Neural crest cell (in vitro differentiated cells): ENCODE measurements around the gene CANT1. TPM values are rescaled to one million over a fixed set of nuclear protein-coding genes. Genes with fewer than 3 reads are reported as not detected.
A peak's percentile ranks its signal among the peaks of the same experiment; 100 is the strongest.

Experiments
- DNase-seq: peaks from one replicate; pipeline ENCODE4 v3.0.0; 2021; ENCODE audit warnings: low read depth, mixed read lengths, low spot score
- H3K27ac Mint-ChIP-seq: one replicate; pipeline ENCODE4 v1.8.0; 2021; ENCODE audit warnings: mild to moderate bottlenecking, mixed read lengths; ENCODE audit not compliant: unreplicated experiment
- H3K27me3 Mint-ChIP-seq: 2 replicates; pipeline ENCODE4 v1.8.0; 2021; ENCODE audit warnings: low read depth, mild to moderate bottlenecking, mixed read lengths
- H3K36me3 Mint-ChIP-seq: 2 replicates; pipeline ENCODE4 v1.8.0; 2021; ENCODE audit warnings: low read depth, mild to moderate bottlenecking, mixed read lengths
- H3K4me1 Mint-ChIP-seq: 2 replicates; pipeline ENCODE4 v1.8.0; 2021; ENCODE audit warnings: mixed read lengths
- H3K4me3 Mint-ChIP-seq: one replicate; pipeline ENCODE4 v1.8.0; 2021; ENCODE audit warnings: mild to moderate bottlenecking, mixed read lengths
- H3K9me3 Mint-ChIP-seq: 2 replicates; pipeline ENCODE4 v1.8.0; 2021; ENCODE audit warnings: mixed read lengths
- total RNA-seq: library from RNA; stranded (reverse); gene quantifications from 2 replicates; pipeline ENCODE4 v1.2.1, GENCODE V29; 2021
- TF ChIP-seq, protein P1 (sequence below): fragments of 200-600 bp; sonication (generic); conservative IDR thresholded peaks from 2 replicates; pipeline ENCODE4 v1.5.0; 2021; ENCODE audit warnings: antibody characterized with exemption, mild to moderate bottlenecking

CANT1 gene
- total RNA-seq, 1 donor from 2014 or later: 63.8 TPM

DNA sequence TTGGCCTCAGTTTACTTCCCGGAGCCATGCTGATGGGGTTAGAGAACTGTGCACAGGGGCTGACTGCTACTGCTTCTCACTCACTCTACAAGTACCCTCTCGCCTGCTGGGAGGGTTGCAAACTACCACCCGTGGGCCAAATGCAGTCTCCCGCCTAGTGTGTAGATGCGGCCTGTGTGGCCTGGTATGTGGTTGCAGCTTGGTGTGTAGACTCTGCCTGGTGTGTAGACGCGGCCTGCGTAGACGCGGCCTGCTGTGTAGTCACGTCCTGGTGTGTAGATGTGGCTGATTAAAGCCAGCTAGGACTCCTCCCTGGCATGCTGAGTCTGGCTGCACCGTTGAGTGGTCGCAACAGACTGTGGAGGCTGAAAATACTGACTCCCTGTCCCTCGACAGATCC is 7.3 kb downstream of the CANT1 start:
- no peak for DNase-seq
- TF ChIP-seq, protein P1, sequence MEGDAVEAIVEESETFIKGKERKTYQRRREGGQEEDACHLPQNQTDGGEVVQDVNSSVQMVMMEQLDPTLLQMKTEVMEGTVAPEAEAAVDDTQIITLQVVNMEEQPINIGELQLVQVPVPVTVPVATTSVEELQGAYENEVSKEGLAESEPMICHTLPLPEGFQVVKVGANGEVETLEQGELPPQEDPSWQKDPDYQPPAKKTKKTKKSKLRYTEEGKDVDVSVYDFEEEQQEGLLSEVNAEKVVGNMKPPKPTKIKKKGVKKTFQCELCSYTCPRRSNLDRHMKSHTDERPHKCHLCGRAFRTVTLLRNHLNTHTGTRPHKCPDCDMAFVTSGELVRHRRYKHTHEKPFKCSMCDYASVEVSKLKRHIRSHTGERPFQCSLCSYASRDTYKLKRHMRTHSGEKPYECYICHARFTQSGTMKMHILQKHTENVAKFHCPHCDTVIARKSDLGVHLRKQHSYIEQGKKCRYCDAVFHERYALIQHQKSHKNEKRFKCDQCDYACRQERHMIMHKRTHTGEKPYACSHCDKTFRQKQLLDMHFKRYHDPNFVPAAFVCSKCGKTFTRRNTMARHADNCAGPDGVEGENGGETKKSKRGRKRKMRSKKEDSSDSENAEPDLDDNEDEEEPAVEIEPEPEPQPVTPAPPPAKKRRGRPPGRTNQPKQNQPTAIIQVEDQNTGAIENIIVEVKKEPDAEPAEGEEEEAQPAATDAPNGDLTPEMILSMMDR: no peak
- no peak overlapping the region for H3K27ac Mint-ChIP-seq
- H3K27me3 Mint-ChIP-seq: no peaks in the 10 kb centered on the region
- no peaks in the 10 kb centered on the region for H3K9me3 Mint-ChIP-seq
- no peaks in the 10 kb centered on the region for H3K36me3 Mint-ChIP-seq
- no peak overlapping the region for H3K4me3 Mint-ChIP-seq
- H3K4me1 Mint-ChIP-seq: peaks cover 5% of the 10 kb centered on the region

DNA sequence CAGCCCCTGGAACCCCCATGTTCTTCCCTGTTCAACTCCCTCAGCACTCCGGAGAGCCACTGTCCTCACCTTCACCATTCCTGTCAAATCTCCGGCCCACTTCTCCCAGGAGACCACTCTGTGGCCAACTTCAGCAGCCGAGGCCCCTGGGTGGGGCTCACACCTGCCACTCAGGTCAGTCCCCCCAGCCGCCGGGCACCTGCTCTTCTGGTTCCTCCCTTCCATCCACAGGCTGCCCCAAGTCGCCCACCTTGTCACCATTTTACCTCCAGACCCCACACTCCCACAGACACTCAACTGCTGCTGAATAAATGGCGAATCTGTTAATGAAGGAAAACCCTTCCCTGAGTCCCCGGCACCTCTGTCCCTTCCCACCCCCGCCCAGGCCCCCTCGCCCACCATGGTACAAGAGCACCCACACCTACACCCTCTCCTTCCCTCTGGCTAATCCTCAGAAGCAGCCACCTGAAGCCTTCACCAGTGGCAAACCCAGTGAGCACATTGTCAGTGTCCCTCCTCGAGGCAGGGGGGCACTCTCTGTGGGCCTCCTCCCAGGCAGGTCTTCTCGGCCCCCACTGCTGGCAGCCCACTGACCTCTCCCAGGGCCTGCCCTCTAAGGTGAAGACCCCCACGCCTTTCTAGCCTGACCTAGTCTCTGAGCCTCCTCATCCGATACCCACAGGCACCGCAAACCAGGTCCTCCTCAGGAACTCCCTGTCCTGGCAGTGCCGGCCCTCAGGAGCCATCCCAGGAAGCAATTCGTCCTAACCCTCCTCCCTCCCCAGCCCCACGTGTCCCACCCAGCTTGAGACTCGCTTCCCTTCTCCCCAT is 8.2 kb downstream of the CANT1 start:
- no peaks in the 10 kb centered on the region for H3K36me3 Mint-ChIP-seq
- H3K27ac Mint-ChIP-seq: no peak overlapping the region
- TF ChIP-seq, protein P1: no peak
- H3K27me3 Mint-ChIP-seq: no peaks in the 10 kb centered on the region
- H3K4me1 Mint-ChIP-seq: no peaks in the 10 kb centered on the region
- H3K9me3 Mint-ChIP-seq: no peaks in the 10 kb centered on the region
- H3K4me3 Mint-ChIP-seq: no peak overlapping the region
- no peak for DNase-seq

DNA sequence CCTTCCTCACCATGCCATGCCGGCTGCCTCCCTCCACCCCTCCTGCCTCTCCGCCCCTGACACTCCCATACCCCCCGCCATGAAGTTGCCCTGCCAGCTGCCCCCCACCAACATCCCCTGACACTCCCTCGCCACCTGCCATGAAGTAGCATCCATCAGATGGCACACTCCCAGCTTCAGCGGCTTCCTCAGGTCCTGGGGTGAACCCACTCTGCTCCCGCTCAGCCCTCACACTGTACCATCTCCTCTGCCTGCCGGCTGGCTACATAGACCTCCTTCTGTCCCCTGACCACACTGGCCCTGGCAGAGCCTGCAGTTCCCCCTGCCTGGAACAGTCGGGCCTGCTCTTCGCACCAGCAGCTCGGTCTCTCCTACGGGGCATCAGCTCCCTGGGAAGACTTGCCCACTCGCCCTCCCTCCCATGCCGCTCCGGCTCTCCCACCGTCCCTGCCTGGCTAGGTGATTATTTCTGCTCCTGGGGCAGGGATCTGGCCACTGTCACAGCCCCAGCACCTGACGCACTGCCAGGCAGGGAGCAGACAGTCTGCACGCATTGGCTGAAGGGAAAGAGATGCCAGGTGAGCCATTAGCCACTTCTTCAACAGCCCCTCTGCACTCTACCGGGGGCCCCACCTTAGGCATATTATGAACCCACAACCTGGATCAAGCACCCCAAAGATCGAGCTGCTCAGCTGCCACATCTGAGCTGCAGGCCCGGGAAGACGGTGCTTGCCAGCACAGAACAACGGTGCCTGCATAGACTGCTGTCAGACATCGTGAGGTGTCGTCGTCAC is 9.0 kb downstream of the CANT1 start:
- H3K9me3 Mint-ChIP-seq: no peaks in the 10 kb centered on the region
- H3K4me3 Mint-ChIP-seq: no peak overlapping the region
- DNase-seq: no peak
- H3K36me3 Mint-ChIP-seq: no peaks in the 10 kb centered on the region
- no peaks in the 10 kb centered on the region for H3K27me3 Mint-ChIP-seq
- TF ChIP-seq, protein P1: no peak
- H3K27ac Mint-ChIP-seq: peak overlapping the region; percentile 71
- no peaks in the 10 kb centered on the region for H3K4me1 Mint-ChIP-seq

DNA sequence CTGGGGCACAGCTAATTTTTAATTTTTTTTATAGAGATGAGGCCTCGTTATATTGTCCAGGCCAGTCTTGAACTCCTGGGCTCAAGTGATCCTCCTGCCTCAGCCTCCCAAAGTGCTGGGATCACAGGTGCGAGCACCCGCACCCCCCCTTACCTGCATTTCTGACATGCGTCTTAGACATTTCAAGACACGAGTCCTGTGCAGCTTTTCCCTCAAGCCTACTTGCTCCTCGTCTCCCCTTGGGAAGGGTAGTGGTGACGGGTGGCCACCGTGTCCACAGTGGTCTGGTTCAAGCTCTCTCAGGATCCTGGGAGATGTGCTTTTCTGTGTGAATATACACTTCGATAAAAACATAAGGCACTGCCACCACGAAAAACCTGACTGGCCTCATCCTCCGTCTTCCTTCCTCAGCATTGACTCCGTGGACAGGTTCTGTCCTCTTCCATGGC is 9.6 kb downstream of the CANT1 start:
- TF ChIP-seq, protein P1: no peak
- Mint-ChIP-seq H3K27me3 (no peaks in the 10 kb centered on the region), H3K4me1 (no peaks in the 10 kb centered on the region), H3K9me3 (no peaks in the 10 kb centered on the region), H3K27ac (no peak overlapping the region), H3K36me3 (no peaks in the 10 kb centered on the region), H3K4me3 (no peak overlapping the region)
- no peak for DNase-seq

DNA sequence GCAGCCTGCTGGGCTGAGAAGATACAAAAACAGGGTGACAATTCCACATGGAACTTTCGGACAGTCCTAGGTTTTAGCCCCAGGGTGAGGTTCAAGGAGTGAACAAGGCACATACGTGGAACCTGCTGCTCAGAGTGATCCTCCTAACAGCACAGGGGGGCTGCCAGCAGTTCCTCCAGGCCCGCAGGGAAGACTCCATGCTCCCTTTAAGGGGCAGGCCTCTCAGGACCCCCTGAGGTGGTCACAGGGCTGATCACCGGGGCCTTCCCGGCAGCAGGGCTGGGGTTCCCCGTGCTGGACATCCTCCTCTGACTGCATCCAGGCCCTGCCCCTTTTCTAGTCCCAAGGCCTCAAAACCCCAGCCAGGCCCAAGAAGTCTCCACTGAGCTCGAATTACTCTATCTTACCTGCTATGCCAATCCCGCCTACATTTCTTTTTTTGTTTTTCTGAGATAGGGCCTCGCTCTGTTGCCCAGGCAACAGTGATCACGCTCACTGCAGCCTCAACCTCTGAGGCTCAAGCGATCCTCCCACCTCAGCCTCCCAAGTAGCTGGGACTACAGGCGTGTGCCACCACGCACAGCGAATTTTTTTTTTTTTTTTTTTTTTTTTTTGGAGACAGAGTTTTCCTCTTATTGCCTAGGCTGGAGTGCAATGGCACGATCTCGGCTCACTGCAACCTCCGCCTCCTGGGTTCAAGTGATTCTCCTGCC is 10.4 kb downstream of the CANT1 start:
- no peak overlapping the region for H3K4me3 Mint-ChIP-seq
- no peaks in the 10 kb centered on the region for H3K4me1 Mint-ChIP-seq
- H3K9me3 Mint-ChIP-seq: no peaks in the 10 kb centered on the region
- no peaks in the 10 kb centered on the region for H3K27me3 Mint-ChIP-seq
- no peaks in the 10 kb centered on the region for H3K36me3 Mint-ChIP-seq
- DNase-seq: no peak
- H3K27ac Mint-ChIP-seq: no peak overlapping the region
- TF ChIP-seq, protein P1: no peak
